ENCODE measurements around the gene BCL2L12.

BCL2L12 gene

GRCh38 chr19:49665036-49665350, 740 bp upstream of the BCL2L12 start:
- Histone ChIP-seq H2AFZ (ENCODE audit: low read depth, low read length) (peak overlapping the region; percentile 82), H3K36me3 (ENCODE audit: insufficient read depth, low read length) (peaks cover 47% of the 10 kb centered on the region), H3K9me3 (ENCODE audit: insufficient read depth, low read length, severe bottlenecking) (no peaks in the 10 kb centered on the region), H3K4me3 (ENCODE audit: low read depth in 1 of 2, low read length in 2 of 2) (peak overlapping the region; percentile 53 to 81), H3K79me2 (ENCODE audit: insufficient read depth, low read length) (peaks cover 56% of the 10 kb centered on the region), H3K4me2 (ENCODE audit: insufficient read depth, low read length) (peak overlapping the region; percentile 94), H3K27ac (ENCODE audit: low read length) (peak overlapping the region; percentile 76), H3K27me3 (ENCODE audit: insufficient read depth, low read length, poor library complexity) (no peaks in the 10 kb centered on the region), H3K4me1 (ENCODE audit: insufficient read depth, low read length) (peaks cover 36% of the 10 kb centered on the region), H4K20me1 (ENCODE audit: insufficient read depth, low read length) (peaks cover 31% of the 10 kb centered on the region), H3K9ac (ENCODE audit: low read depth, low read length) (peak overlapping the region; percentile 72)
- no peak for TF ChIP-seq CTCF (IDR thresholded peaks at IDR 0.05; ENCODE audit: borderline replicate concordance, extremely low read depth, low read length, poor library complexity, severe bottlenecking)
- TF ChIP-seq EZH2 (IDR thresholded peaks at IDR 0.05; ENCODE audit: borderline replicate concordance, low read depth, low read length, severe bottlenecking): no peak
- no peak for DNase-seq
- no peak for ATAC-seq (ENCODE audit: insufficient read depth, low read depth)

- DNase-seq (no peak), ATAC-seq (ENCODE audit: insufficient read depth, low read depth) (peak; percentile 27; the same call in 2 of the 3 replicates)
Observed at GRCh38 chr19:49666120-49666444, 349 bp downstream of the BCL2L12 start.

GRCh38 chr19:49667473-49667872, 1.7 kb downstream of the BCL2L12 start:
- Histone ChIP-seq H3K9ac (ENCODE audit: low read depth, low read length) (peak overlapping the region; percentile 72; the same call in 1 of the 2 replicates), H3K79me2 (ENCODE audit: insufficient read depth, low read length) (peaks cover 50% of the 10 kb centered on the region), H4K20me1 (ENCODE audit: insufficient read depth, low read length) (peaks cover 24% of the 10 kb centered on the region)

More at GRCh38 chr19:49666120-49666444, 349 bp downstream of the BCL2L12 start:
- H3K9me3 ChIP-seq (ENCODE audit: insufficient read depth, low read length, severe bottlenecking): no peaks in the 10 kb centered on the region
- peaks cover 36% of the 10 kb centered on the region for H3K4me1 ChIP-seq (ENCODE audit: insufficient read depth, low read length)
- peak overlapping the region; percentile 82 for H2AFZ ChIP-seq (ENCODE audit: low read depth, low read length)
- H3K36me3 ChIP-seq (ENCODE audit: insufficient read depth, low read length): peaks cover 42% of the 10 kb centered on the region
- no peaks in the 10 kb centered on the region for H3K27me3 ChIP-seq (ENCODE audit: insufficient read depth, low read length, poor library complexity)
- H3K9ac ChIP-seq (ENCODE audit: low read depth, low read length): peak overlapping the region; percentile 72
- TF ChIP-seq CTCF (IDR thresholded peaks at IDR 0.05; ENCODE audit: borderline replicate concordance, extremely low read depth, low read length, poor library complexity, severe bottlenecking) (peak; percentile 37), EZH2 (IDR thresholded peaks at IDR 0.05; ENCODE audit: borderline replicate concordance, low read depth, low read length, severe bottlenecking) (no peak)
- H3K79me2 ChIP-seq (ENCODE audit: insufficient read depth, low read length): peaks cover 56% of the 10 kb centered on the region
- peaks cover 23% of the 10 kb centered on the region for H4K20me1 ChIP-seq (ENCODE audit: insufficient read depth, low read length)
- peak overlapping the region; percentile 76 for H3K27ac ChIP-seq (ENCODE audit: low read length)
- H3K4me3 ChIP-seq (ENCODE audit: low read depth in 1 of 2, low read length in 2 of 2): peak overlapping the region; percentile 53 to 81
- peak overlapping the region; percentile 94 for H3K4me2 ChIP-seq (ENCODE audit: insufficient read depth, low read length)

More at GRCh38 chr19:49667473-49667872, 1.7 kb downstream of the BCL2L12 start:
- TF ChIP-seq CTCF (IDR thresholded peaks at IDR 0.05; ENCODE audit: borderline replicate concordance, extremely low read depth, low read length, poor library complexity, severe bottlenecking): no peak
- TF ChIP-seq EZH2 (IDR thresholded peaks at IDR 0.05; ENCODE audit: borderline replicate concordance, low read depth, low read length, severe bottlenecking): no peak
- Histone ChIP-seq H3K36me3 (ENCODE audit: insufficient read depth, low read length) (peaks cover 39% of the 10 kb centered on the region), H3K4me2 (ENCODE audit: insufficient read depth, low read length) (peak overlapping the region; percentile 94), H3K4me3 (ENCODE audit: low read depth in 1 of 2, low read length in 2 of 2) (peak overlapping the region in 1 of 2 experiments; percentile 81; a peak in 2 of 4 replicates), H3K27me3 (ENCODE audit: insufficient read depth, low read length, poor library complexity) (no peaks in the 10 kb centered on the region), H3K27ac (ENCODE audit: low read length) (peak overlapping the region; percentile 35; the same call in 1 of the 2 replicates), H3K9me3 (ENCODE audit: insufficient read depth, low read length, severe bottlenecking) (no peaks in the 10 kb centered on the region), H2AFZ (ENCODE audit: low read depth, low read length) (no peak overlapping the region), H3K4me1 (ENCODE audit: insufficient read depth, low read length) (peaks cover 35% of the 10 kb centered on the region)
- ATAC-seq (ENCODE audit: insufficient read depth, low read depth): no peak
- DNase-seq: no peak

Measured in DND-41 (cell line).